Cardiac muscle cell (in vitro differentiated cells and primary cell): ENCODE data around the gene SNX9. TPM values are rescaled to one million over a fixed set of nuclear protein-coding genes. Genes with fewer than 3 reads are reported as not detected.

ENCODE experiments used
- DNase-seq, 2 donors: peaks; one replicate each; pipeline versions ENCODE4 v3.0.0 to v3.0.0-alpha.2; 2010 to 2017; ENCODE audit warnings: low read depth in 1 of 2, low spot score in 1 of 2
- H3K27ac ChIP-seq: fragments of 200-600 bp; sonication (generic); 2 replicates; pipeline ENCODE4 v1.5.1; 2016
- H3K27me3 ChIP-seq: fragments of 200-600 bp; sonication (generic); 2 replicates; pipeline ENCODE4 v1.6.0; 2016; ENCODE audit warnings: control low read depth
- H3K36me3 ChIP-seq: fragments of 200-600 bp; sonication (generic); 2 replicates; pipeline ENCODE4 v1.5.1; 2016; ENCODE audit warnings: control low read depth
- H3K4me1 ChIP-seq: fragments of 200-600 bp; sonication (generic); 2 replicates; pipeline ENCODE4 v1.8.1; 2017; ENCODE audit warnings: low read depth, mild to moderate bottlenecking, mixed run types
- H3K4me3 ChIP-seq: fragments of 200-600 bp; sonication (generic); 2 replicates; pipeline ENCODE4 v1.5.1; 2016; ENCODE audit warnings: mild to moderate bottlenecking
- H3K9me3 ChIP-seq: fragments of 200-600 bp; sonication (generic); 2 replicates; pipeline ENCODE4 v1.5.1; 2017; ENCODE audit warnings: low read depth, mild to moderate bottlenecking, control low read depth
- CTCF ChIP-seq: IDR thresholded peaks from 2 replicates; pipeline ENCODE4 v1.5.1; 2012; ENCODE audit warnings: low read depth, mild to moderate bottlenecking, low read length
- polyA plus RNA-seq: library from polyadenylated mRNA; unstranded; fragments of >200 nt; fragmentation: Nextera tagmentation; extraction: Ambion mirVana; gene quantifications from 2 replicates; pipeline ENCODE4 v1.2.1, GENCODE V29; 2016
- total RNA-seq: library from RNA; depleted of rRNA; stranded (reverse); fragments of >200 nt; gene quantifications from 2 replicates; pipeline ENCODE4 v1.2.3, GENCODE V29; 2016

SNX9 gene
- total and polyA plus RNA-seq, 2 experiments from 2014 or later, result 23.9 to 27.0 TPM

DNA sequence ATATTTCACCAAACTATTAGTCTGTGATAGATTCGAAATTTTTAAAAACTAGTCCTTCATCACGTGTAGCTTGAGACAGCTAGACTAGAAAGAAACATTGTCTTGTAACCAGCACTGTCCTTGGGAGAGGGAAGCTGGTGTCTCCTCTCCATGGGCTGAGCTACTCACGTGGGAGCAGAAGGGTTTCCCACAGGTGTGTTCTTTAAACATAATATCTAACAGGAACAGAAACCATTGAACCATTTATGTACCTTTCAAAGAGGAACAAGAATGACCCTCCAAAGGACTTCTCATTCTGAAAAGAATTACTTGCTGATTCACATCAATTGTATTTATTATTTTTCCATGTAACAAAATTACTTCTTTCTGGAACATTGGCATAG lies 86.2 kb downstream of the SNX9 start:
- Histone ChIP-seq H3K27me3 (no peaks in the 10 kb centered on the region), H3K36me3 (peaks cover 28% of the 10 kb centered on the region), H3K4me1 (no peaks in the 10 kb centered on the region), H3K9me3 (no peaks in the 10 kb centered on the region), H3K27ac (no peak overlapping the region), H3K4me3 (no peak overlapping the region)
- no peak for TF ChIP-seq CTCF
- DNase-seq, result no peak

DNA sequence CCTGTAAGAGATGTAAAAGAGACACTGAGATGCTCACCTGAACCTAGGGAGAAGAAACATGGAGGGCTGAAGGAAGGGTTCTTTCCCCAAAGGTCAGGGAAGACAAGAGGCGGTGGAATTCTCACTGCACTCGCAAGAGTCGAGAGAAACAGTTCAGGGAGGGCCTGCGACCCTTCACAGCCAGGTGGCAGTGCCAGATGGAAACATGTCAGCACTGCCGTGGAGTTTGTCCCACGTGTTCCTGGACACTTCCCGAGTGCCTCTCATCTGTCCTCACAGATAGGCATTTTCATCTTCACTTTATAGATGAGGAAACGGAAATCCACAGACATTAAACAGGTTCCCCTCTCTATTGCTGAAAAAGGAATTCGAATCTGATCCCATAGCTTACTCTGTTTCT lies 88.2 kb downstream of the SNX9 start:
- Histone ChIP-seq H3K36me3 (peaks cover 26% of the 10 kb centered on the region), H3K27me3 (no peaks in the 10 kb centered on the region), H3K9me3 (no peaks in the 10 kb centered on the region), H3K27ac (no peak overlapping the region), H3K4me3 (no peak overlapping the region), H3K4me1 (no peaks in the 10 kb centered on the region)
- TF ChIP-seq CTCF, result no peak
- no peak for DNase-seq

DNA sequence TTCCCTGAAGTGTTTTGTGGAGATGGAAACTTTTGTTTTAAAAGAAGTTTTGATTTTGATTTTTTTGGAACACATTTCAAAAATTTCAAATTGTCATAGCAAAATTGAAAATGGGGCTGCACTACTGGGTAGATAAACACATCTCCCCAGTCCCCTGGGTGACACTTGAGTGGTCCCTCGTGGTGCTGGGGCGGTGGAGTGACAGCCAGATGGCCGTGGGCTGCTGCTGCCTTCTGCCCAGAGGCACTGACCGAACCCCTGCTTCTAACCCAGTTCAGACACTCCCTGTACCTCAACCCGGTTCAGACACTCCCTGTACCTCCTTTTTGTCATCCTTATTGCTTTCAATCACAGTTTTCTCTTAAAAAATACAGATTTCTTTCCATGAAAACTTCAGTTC lies 88.7 kb downstream of the SNX9 start:
- Histone ChIP-seq H3K27me3 (no peaks in the 10 kb centered on the region), H3K9me3 (no peaks in the 10 kb centered on the region), H3K27ac (no peak overlapping the region), H3K36me3 (peaks cover 21% of the 10 kb centered on the region), H3K4me3 (no peak overlapping the region), H3K4me1 (no peaks in the 10 kb centered on the region)
- TF ChIP-seq CTCF, result no peak
- DNase-seq, result no peak

DNA sequence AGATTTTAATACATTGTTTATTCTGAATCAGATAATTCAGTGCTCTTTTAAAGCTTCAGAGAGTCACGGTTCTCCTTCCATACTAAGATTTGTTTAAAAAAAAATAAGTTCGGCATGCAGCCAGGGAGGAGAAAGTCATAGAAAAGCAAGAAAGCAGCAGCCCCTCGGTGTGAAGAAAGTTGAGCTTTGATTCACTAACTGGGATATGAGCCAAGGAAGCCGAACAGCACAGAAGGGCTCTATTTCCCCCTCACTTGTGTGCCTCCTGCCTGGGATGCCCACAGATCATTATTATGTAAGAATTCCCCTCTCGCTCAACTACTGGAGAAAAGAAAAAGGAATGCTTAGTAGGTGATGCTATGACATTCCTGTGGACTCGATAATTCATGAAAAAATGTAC lies 89.3 kb downstream of the SNX9 start:
- H3K27ac ChIP-seq, result no peak overlapping the region
- H3K36me3 ChIP-seq, result peaks cover 21% of the 10 kb centered on the region
- peak in 1 of 2 donors; percentile 92 for DNase-seq
- no peak overlapping the region for H3K4me3 ChIP-seq
- no peaks in the 10 kb centered on the region for H3K9me3 ChIP-seq
- no peaks in the 10 kb centered on the region for H3K4me1 ChIP-seq
- no peak for TF ChIP-seq CTCF
- H3K27me3 ChIP-seq, result no peaks in the 10 kb centered on the region

DNA sequence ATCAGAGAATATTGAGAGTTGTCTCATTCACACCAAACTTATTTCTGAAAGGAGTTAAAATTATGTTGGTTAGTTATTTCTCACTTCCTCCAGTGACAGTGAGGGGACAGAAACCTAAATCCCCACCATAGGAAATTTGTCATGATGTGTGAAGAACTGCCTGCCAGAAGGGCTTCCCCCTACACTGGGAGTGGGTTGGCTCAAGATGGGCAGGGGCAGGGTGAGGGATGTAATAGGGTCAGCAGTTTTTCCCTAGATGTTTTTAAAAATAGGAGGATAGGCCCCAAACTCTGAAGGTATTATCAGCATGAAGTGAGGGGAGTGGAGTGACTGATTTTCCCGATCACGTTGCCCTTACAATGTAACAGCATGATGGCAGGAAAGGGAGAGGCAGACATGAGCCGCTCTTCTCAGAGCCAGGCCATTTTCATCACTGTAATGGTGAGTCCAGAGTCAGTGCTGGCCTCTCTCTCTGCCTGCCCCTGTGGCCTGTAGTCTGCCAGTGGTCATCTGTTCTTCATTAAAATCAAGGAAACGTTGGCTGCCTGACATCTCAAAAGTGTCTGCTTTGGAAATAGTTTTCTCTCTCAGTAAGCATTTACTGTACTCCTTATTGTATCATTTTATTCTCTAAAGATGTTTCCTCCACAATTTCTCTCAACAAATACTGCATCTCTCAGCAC lies 98.8 kb downstream of the SNX9 start:
- Histone ChIP-seq H3K9me3 (no peaks in the 10 kb centered on the region), H3K27me3 (no peaks in the 10 kb centered on the region), H3K4me1 (no peaks in the 10 kb centered on the region), H3K4me3 (no peak overlapping the region), H3K27ac (no peak overlapping the region), H3K36me3 (peaks cover 34% of the 10 kb centered on the region)
- TF ChIP-seq CTCF, result no peak
- DNase-seq, result peak in 1 of 2 donors; percentile 42
